ENCODE measurements around the gene NDST3. TPM values are rescaled to one million over a fixed set of nuclear protein-coding genes. Genes with fewer than 3 reads are reported as not detected.

Gene NDST3
- total and polyA plus RNA-seq, 2 of the 13 experiments (the other 11 are each of a cell fraction or from before 2014, with no cell fraction given), result not detected

DNA sequence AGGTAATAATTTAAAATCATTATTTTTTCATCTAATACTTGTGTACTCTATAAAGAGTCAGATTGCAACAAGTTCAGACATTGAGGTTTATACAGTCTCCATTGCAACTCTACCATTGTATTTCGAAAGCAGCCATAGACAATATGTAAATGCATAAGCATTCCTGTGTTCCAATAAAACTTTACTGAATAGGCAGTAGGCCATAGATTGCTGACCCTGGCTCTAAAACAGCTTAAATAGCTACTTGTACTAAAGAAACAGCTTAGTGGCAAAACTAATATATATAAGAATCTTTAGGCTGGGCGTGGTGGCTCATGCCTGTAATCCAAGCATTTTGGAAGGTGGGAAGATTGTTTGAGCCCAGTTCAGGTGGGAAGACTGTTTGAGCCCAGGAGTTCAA lies 203.2 kb downstream of the NDST3 start (continued):
- TF ChIP-seq, protein P1, sequence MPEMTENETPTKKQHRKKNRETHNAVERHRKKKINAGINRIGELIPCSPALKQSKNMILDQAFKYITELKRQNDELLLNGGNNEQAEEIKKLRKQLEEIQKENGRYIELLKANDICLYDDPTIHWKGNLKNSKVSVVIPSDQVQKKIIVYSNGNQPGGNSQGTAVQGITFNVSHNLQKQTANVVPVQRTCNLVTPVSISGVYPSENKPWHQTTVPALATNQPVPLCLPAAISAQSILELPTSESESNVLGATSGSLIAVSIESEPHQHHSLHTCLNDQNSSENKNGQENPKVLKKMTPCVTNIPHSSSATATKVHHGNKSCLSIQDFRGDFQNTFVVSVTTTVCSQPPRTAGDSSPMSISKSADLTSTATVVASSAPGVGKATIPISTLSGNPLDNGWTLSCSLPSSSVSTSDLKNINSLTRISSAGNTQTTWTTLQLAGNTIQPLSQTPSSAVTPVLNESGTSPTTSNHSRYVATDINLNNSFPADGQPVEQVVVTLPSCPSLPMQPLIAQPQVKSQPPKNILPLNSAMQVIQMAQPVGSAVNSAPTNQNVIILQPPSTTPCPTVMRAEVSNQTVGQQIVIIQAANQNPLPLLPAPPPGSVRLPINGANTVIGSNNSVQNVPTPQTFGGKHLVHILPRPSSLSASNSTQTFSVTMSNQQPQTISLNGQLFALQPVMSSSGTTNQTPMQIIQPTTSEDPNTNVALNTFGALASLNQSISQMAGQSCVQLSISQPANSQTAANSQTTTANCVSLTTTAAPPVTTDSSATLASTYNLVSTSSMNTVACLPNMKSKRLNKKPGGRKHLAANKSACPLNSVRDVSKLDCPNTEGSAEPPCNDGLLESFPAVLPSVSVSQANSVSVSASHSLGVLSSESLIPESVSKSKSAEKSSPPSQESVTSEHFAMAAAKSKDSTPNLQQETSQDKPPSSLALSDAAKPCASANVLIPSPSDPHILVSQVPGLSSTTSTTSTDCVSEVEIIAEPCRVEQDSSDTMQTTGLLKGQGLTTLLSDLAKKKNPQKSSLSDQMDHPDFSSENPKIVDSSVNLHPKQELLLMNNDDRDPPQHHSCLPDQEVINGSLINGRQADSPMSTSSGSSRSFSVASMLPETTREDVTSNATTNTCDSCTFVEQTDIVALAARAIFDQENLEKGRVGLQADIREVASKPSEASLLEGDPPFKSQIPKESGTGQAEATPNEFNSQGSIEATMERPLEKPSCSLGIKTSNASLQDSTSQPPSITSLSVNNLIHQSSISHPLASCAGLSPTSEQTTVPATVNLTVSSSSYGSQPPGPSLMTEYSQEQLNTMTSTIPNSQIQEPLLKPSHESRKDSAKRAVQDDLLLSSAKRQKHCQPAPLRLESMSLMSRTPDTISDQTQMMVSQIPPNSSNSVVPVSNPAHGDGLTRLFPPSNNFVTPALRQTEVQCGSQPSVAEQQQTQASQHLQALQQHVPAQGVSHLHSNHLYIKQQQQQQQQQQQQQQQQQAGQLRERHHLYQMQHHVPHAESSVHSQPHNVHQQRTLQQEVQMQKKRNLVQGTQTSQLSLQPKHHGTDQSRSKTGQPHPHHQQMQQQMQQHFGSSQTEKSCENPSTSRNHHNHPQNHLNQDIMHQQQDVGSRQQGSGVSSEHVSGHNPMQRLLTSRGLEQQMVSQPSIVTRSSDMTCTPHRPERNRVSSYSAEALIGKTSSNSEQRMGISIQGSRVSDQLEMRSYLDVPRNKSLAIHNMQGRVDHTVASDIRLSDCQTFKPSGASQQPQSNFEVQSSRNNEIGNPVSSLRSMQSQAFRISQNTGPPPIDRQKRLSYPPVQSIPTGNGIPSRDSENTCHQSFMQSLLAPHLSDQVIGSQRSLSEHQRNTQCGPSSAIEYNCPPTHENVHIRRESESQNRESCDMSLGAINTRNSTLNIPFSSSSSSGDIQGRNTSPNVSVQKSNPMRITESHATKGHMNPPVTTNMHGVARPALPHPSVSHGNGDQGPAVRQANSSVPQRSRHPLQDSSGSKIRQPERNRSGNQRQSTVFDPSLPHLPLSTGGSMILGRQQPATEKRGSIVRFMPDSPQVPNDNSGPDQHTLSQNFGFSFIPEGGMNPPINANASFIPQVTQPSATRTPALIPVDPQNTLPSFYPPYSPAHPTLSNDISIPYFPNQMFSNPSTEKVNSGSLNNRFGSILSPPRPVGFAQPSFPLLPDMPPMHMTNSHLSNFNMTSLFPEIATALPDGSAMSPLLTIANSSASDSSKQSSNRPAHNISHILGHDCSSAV (CRISPR knock-in tag; IDR thresholded peaks at IDR 0.05; ENCODE audit: borderline replicate concordance), result no peak
- TF ChIP-seq KLF13 (CRISPR knock-in tag; IDR thresholded peaks at IDR 0.05), result no peak
- TF ChIP-seq DR1 (CRISPR knock-in tag; IDR thresholded peaks at IDR 0.05), result no peak
- TF ChIP-seq JUNB (CRISPR knock-in tag; IDR thresholded peaks at IDR 0.05; ENCODE audit: borderline replicate concordance), result no peak

- ChIA-PET POLR2A (no interaction called here), CTCF (ENCODE audit: low intra/inter-chr PET ratio, low total read pairs) (no interaction called here)
- H4K20me1 ChIP-seq (ENCODE audit: insufficient read depth, low read length), result no peaks in the 10 kb centered on the region
- intact Hi-C loops (cut with micrococcal nuclease; ENCODE audit: unreplicated experiment), result no loop called here
- no peaks in the 10 kb centered on the region for H3K79me2 ChIP-seq (ENCODE audit: insufficient read depth, low read length)
- H3K4me2 ChIP-seq (ENCODE audit: low read depth, low read length), result no peak overlapping the region
- no TSS peak for BruUV-seq (replicated peaks)
- no peak overlapping the region for H3K27ac ChIP-seq (ENCODE audit: extremely low read length, insufficient read depth, low read length)
- DNase-seq (ENCODE audit: low spot score) (no peak), ATAC-seq (no peak), FAIRE-seq (no peak)
- H3K9me3 ChIP-seq (ENCODE audit: low read length), result no peaks in the 10 kb centered on the region
- no peaks in the 10 kb centered on the region for H3K4me1 ChIP-seq (ENCODE audit: insufficient read depth, low read length)
- H3K36me3 ChIP-seq (replicated peaks in 1 of 2; ENCODE audit: control insufficient read depth in 1 of 2, insufficient read depth in 2 of 2, low read length in 2 of 2), result no peaks in the 10 kb centered on the region
- H3K4me3 ChIP-seq (replicated peaks in 1 of 3; ENCODE audit: insufficient read depth in 1 of 3, low read depth in 2 of 3, low read length in 3 of 3), result no peak overlapping the region
- H3K27me3 ChIP-seq (ENCODE audit: control insufficient read depth in 1 of 2, insufficient read depth in 2 of 2, low read length in 2 of 2), result no peaks in the 10 kb centered on the region
- 18% methylated on average over 3 of the region's 3 CpGs for WGBS (ENCODE audit: low lambda C conversion rate)
- no peak overlapping the region for H3K9ac ChIP-seq (ENCODE audit: insufficient read depth, low read depth, low read length)
- H2AFZ ChIP-seq (ENCODE audit: low read length), result no peak overlapping the region
- in situ Hi-C loops (cut with HindIII; ENCODE audit: extremely low pct_ligation_motif_present, low pct_unique_long_range_greater_than_20kb), result loop anchor here (25.0 kb wide), 1 partner anchor 1113 kb away; no protein-coding TSS in a partner anchor
- TF ChIP-seq CENPBD1 (CRISPR knock-in tag; IDR thresholded peaks at IDR 0.05; ENCODE audit: borderline replicate concordance, low read depth) (no peak), DDIT3 (CRISPR knock-in tag; IDR thresholded peaks at IDR 0.05) (no peak), DZIP1 (CRISPR knock-in tag; IDR thresholded peaks at IDR 0.05) (no peak), ZNF83 (CRISPR knock-in tag; IDR thresholded peaks at IDR 0.05; ENCODE audit: borderline replicate concordance) (no peak), ATRX (CRISPR knock-in tag; IDR thresholded peaks at IDR 0.05; ENCODE audit: borderline replicate concordance) (no peak), HDAC1 (CRISPR knock-in tag; IDR thresholded peaks at IDR 0.05) (no peak), ZNF441 (CRISPR knock-in tag; IDR thresholded peaks at IDR 0.05; ENCODE audit: borderline replicate concordance) (no peak), NAIF1 (CRISPR knock-in tag; IDR thresholded peaks at IDR 0.05; ENCODE audit: borderline replicate concordance) (no peak)
Measured at GRCh38 chr4:118249890-118250289, 215.6 kb downstream of the NDST3 start.
